ENCODE measurements around the gene UNC45A.
A peak's percentile ranks its signal among the peaks of the same experiment; 100 is the strongest.

Gene UNC45A, protein sequence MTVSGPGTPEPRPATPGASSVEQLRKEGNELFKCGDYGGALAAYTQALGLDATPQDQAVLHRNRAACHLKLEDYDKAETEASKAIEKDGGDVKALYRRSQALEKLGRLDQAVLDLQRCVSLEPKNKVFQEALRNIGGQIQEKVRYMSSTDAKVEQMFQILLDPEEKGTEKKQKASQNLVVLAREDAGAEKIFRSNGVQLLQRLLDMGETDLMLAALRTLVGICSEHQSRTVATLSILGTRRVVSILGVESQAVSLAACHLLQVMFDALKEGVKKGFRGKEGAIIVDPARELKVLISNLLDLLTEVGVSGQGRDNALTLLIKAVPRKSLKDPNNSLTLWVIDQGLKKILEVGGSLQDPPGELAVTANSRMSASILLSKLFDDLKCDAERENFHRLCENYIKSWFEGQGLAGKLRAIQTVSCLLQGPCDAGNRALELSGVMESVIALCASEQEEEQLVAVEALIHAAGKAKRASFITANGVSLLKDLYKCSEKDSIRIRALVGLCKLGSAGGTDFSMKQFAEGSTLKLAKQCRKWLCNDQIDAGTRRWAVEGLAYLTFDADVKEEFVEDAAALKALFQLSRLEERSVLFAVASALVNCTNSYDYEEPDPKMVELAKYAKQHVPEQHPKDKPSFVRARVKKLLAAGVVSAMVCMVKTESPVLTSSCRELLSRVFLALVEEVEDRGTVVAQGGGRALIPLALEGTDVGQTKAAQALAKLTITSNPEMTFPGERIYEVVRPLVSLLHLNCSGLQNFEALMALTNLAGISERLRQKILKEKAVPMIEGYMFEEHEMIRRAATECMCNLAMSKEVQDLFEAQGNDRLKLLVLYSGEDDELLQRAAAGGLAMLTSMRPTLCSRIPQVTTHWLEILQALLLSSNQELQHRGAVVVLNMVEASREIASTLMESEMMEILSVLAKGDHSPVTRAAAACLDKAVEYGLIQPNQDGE

DNA sequence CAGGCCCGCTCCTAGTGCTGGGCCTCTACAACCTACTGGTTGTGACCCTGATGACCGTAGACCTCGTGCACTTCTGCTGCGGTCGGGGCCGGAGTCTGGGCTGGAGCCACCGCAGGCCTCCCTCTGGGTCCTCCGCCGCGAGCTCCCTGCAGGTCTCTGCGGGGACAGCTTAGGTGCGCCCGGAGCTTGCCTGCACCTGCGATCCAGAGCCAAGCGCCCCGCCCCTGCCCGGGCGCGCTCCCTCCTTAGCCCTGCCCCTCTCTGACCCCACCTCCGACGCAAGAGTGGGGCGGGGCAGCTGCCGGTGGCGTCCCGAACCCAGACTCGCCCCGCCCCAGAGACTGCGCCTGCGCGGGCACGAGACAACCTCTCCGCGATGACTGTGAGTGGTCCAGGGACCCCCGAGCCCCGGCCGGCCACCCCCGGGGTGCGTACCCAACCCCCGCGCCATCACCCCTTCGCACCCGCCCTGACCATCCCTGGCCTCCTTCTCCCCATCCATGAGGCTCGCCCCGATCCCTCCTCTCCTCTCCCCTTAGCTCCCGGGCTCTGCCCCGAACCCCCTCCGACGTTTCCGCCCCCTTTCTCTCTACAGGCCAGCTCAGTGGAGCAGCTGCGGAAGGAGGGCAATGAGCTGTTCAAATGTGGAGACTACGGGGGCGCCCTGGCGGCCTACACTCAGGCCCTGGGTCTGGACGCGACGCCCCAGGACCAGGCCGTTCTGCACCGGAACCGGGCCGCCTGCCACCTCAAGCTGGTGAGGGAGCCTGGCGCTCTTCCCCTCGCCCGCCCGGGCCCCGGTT, at the start of gene UNC45A:
Gene UNC45A, plus strand, starts transcription at position 337 of the 803 bp plus-strand sequence. Its CDS starts 40 bp downstream, at position 377.
- no peaks in the 10 kb centered on the region for H3K9me3 ChIP-seq (ENCODE audit: control insufficient read depth in 2 of 2, low read length in 2 of 2)
- H3K4me1 ChIP-seq (ENCODE audit: control insufficient read depth, insufficient read depth, low read length) = peaks cover 50% of the 10 kb centered on the region
- peak within 1 kb of the TSS; percentile 79 to 86 for H3K9ac ChIP-seq (ENCODE audit: low read length in 2 of 2)
- peaks cover 11 to 14% of the 10 kb centered on the region in 2 donors for H3K36me3 ChIP-seq (ENCODE audit: control insufficient read depth in 2 of 2, insufficient read depth in 2 of 2, low read length in 2 of 2)
- H3K4me3 ChIP-seq (ENCODE audit: low read length in 2 of 2) = peak within 1 kb of the TSS; percentile 65 to 85
- no peaks in the 10 kb centered on the region for H3K27me3 ChIP-seq (ENCODE audit: control insufficient read depth in 1 of 2, insufficient read depth in 2 of 2, low read length in 2 of 2)
- H3K27ac ChIP-seq (ENCODE audit: low read length) = peak within 1 kb of the TSS; percentile 55

DNA sequence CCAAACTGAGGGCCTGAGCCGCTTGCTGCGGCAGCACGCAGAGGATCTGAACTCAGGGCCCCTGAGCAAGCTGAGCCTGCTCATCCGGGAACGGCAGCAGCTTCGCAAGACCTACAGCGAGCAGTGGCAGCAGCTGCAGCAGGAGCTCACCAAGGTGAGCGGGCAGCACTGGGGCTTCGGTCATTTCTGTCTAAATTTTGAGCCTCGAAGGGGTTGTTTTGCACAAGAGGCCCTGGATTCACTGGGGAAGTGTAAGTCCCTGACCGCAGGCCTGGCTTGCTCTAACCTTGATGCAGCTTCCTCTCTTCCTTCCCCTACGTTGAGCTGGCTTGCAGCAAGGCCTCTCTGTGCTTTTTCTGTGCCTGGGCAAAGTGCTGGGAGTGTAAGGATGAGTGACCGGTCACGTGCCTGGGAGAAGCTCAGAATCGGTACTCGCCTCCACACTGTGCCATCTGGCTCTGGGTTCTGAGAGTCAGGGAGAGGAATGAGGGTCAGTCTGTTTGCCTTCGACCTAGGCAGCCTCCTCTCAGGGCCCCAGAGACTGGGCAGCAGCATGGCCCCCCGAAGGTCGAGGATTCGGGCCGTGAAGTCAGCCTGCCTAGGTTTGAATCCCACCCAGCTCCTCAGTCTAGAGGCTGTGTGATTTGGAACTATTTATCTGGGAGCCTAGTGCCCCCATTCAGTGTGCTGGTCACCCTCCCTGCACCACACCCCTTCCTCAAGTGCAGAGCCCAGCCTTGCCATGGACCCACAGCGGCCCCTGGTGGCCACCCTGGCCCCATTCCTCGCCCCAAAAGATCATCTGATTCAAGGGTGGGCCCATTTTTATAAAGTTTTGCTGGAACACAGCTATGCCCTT, 49.4 kb upstream of the UNC45A start:
- Histone ChIP-seq H3K36me3 (ENCODE audit: control insufficient read depth in 2 of 2, insufficient read depth in 2 of 2, low read length in 2 of 2) (peaks cover 7 to 27% of the 10 kb centered on the region in 2 donors), H3K9me3 (ENCODE audit: control insufficient read depth in 2 of 2, low read length in 2 of 2) (no peaks in the 10 kb centered on the region), H3K27ac (ENCODE audit: low read length) (peak overlapping the region; percentile 90), H3K27me3 (ENCODE audit: control insufficient read depth in 1 of 2, insufficient read depth in 2 of 2, low read length in 2 of 2) (no peaks in the 10 kb centered on the region), H3K4me3 (ENCODE audit: low read length in 2 of 2) (peak overlapping the region; percentile 47 to 73), H3K4me1 (ENCODE audit: control insufficient read depth, insufficient read depth, low read length) (peaks cover 40% of the 10 kb centered on the region), H3K9ac (ENCODE audit: low read length in 2 of 2) (peak overlapping the region; percentile 73 to 87)

DNA sequence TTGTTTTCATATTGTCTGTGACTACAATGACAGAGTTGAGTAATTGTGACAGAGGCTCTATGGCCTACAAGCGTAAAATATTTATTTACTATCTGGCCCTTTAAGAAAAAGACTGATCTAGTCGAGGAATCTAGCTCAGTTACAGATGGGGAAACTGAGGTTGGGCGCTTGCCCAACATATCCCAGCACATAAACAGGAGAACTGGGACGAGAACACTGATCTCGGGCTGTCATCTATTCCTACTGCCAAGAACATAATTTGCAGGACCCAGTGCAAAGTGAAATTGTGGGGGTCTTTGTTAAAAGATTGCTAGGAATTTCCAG, 48.8 kb upstream of the UNC45A start:
- no peak overlapping the region for H3K9ac ChIP-seq (ENCODE audit: low read length in 2 of 2)
- H3K9me3 ChIP-seq (ENCODE audit: control insufficient read depth in 2 of 2, low read length in 2 of 2) = no peaks in the 10 kb centered on the region
- no peaks in the 10 kb centered on the region for H3K27me3 ChIP-seq (ENCODE audit: control insufficient read depth in 1 of 2, insufficient read depth in 2 of 2, low read length in 2 of 2)
- peaks cover 4 to 28% of the 10 kb centered on the region in 2 donors for H3K36me3 ChIP-seq (ENCODE audit: control insufficient read depth in 2 of 2, insufficient read depth in 2 of 2, low read length in 2 of 2)
- H3K4me3 ChIP-seq (ENCODE audit: low read length in 2 of 2) = peak overlapping the region in 1 of 2 donors; percentile 73
- peaks cover 40% of the 10 kb centered on the region for H3K4me1 ChIP-seq (ENCODE audit: control insufficient read depth, insufficient read depth, low read length)
- H3K27ac ChIP-seq (ENCODE audit: low read length) = peak overlapping the region; percentile 90

DNA sequence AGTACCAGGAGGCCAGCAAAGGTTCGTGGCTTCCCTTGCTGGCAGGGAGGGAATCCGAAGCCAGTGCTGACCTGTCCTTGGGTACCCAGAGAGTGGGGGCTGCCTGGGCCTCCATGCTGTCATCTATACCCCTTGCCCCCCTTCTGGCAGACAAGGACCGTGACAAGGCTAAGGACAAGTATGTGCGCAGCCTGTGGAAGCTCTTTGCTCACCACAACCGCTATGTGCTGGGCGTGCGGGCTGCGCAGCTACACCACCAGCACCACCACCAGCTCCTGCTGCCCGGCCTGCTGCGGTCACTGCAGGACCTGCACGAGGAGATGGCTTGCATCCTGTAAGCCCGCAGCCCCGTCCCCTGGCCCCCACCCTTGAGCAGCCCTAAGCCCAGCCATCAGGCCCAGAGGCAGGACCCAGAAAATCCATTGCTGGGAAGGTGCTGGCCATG, 48.0 kb upstream of the UNC45A start:
- Histone ChIP-seq H3K4me3 (ENCODE audit: low read length in 2 of 2) (no peak overlapping the region), H3K9me3 (ENCODE audit: control insufficient read depth in 2 of 2, low read length in 2 of 2) (no peaks in the 10 kb centered on the region), H3K27ac (ENCODE audit: low read length) (no peak overlapping the region), H3K4me1 (ENCODE audit: control insufficient read depth, insufficient read depth, low read length) (peaks cover 40% of the 10 kb centered on the region), H3K9ac (ENCODE audit: low read length in 2 of 2) (no peak overlapping the region), H3K36me3 (ENCODE audit: control insufficient read depth in 2 of 2, insufficient read depth in 2 of 2, low read length in 2 of 2) (peaks cover 10 to 31% of the 10 kb centered on the region in 2 donors), H3K27me3 (ENCODE audit: control insufficient read depth in 1 of 2, insufficient read depth in 2 of 2, low read length in 2 of 2) (no peaks in the 10 kb centered on the region)

DNA sequence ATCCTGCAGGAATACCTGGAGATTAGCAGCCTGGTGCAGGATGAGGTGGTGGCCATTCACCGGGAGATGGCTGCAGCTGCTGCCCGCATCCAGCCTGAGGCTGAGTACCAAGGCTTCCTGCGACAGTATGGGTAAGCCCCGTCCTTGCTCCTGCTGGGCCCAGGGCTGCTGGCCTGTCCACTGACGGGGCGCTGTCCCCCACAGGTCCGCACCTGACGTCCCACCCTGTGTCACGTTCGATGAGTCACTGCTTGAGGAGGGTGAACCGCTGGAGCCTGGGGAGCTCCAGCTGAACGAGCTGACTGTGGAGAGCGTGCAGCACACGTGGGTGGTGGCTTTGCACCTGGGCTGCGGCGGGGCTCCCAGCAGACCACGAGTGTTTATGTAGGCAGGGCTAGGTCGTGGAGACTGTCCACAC, 45.8 kb upstream of the UNC45A start:
- H3K4me3 ChIP-seq (ENCODE audit: low read length in 2 of 2) = no peak overlapping the region
- peaks cover 19 to 49% of the 10 kb centered on the region in 2 donors for H3K36me3 ChIP-seq (ENCODE audit: control insufficient read depth in 2 of 2, insufficient read depth in 2 of 2, low read length in 2 of 2)
- H3K9ac ChIP-seq (ENCODE audit: low read length in 2 of 2) = no peak overlapping the region
- H3K27me3 ChIP-seq (ENCODE audit: control insufficient read depth in 1 of 2, insufficient read depth in 2 of 2, low read length in 2 of 2) = no peaks in the 10 kb centered on the region
- H3K9me3 ChIP-seq (ENCODE audit: control insufficient read depth in 2 of 2, low read length in 2 of 2) = no peaks in the 10 kb centered on the region
- peaks cover 23% of the 10 kb centered on the region for H3K4me1 ChIP-seq (ENCODE audit: control insufficient read depth, insufficient read depth, low read length)
- H3K27ac ChIP-seq (ENCODE audit: low read length) = no peak overlapping the region

DNA sequence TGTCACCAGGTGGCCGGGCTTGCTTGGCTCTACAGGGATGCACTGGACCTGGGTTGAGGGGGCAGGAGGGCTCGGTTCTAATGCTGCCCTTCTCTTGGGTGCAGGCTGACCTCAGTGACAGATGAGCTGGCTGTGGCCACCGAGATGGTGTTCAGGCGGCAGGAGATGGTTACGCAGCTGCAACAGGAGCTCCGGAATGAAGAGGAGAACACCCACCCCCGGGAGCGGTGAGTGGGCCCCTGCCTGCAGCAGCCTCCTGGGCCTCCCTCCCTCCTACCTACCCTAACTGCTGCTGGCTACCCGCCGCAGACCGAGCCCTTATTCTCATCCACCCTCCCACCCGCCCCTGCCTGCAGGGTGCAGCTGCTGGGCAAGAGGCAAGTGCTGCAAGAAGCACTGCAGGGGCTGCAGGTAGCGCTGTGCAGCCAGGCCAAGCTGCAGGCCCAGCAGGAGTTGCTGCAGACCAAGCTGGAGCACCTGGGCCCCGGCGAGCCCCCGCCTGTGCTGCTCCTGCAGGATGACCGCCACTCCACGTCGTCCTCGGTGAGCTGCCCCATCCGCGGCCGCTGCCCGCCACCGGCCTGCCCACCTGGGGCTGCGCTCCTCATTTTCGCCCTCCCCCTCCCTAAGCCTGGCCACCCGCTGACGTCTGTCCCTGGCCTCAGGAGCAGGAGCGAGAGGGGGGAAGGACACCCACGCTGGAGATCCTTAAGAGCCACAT, 45.2 kb upstream of the UNC45A start:
- no peak overlapping the region for H3K27ac ChIP-seq (ENCODE audit: low read length)
- H3K4me3 ChIP-seq (ENCODE audit: low read length in 2 of 2) = no peak overlapping the region
- peaks cover 18% of the 10 kb centered on the region for H3K4me1 ChIP-seq (ENCODE audit: control insufficient read depth, insufficient read depth, low read length)
- H3K9me3 ChIP-seq (ENCODE audit: control insufficient read depth in 2 of 2, low read length in 2 of 2) = no peaks in the 10 kb centered on the region
- H3K27me3 ChIP-seq (ENCODE audit: control insufficient read depth in 1 of 2, insufficient read depth in 2 of 2, low read length in 2 of 2) = no peaks in the 10 kb centered on the region
- peaks cover 19 to 49% of the 10 kb centered on the region in 2 donors for H3K36me3 ChIP-seq (ENCODE audit: control insufficient read depth in 2 of 2, insufficient read depth in 2 of 2, low read length in 2 of 2)
- H3K9ac ChIP-seq (ENCODE audit: low read length in 2 of 2) = no peak overlapping the region

DNA sequence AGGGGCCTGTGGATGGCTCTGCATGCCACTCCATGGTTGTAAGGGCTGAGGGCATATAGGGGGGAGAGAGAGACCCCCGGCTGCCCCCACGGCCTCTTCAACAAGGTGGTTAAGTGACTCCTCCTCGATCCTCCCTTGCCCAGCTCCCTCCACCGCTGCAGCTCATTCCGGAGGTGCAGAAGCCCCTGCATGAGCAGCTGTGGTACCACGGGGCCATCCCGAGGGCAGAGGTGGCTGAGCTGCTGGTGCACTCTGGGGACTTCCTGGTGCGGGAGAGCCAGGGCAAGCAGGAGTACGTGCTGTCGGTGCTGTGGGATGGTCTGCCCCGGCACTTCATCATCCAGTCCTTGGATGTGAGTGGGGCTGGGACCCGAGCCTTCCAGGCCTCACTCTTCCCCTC, 44.2 kb upstream of the UNC45A start:
- Histone ChIP-seq H3K9ac (ENCODE audit: low read length in 2 of 2) (no peak overlapping the region), H3K9me3 (ENCODE audit: control insufficient read depth in 2 of 2, low read length in 2 of 2) (no peaks in the 10 kb centered on the region), H3K27me3 (ENCODE audit: control insufficient read depth in 1 of 2, insufficient read depth in 2 of 2, low read length in 2 of 2) (no peaks in the 10 kb centered on the region), H3K27ac (ENCODE audit: low read length) (no peak overlapping the region), H3K36me3 (ENCODE audit: control insufficient read depth in 2 of 2, insufficient read depth in 2 of 2, low read length in 2 of 2) (peaks cover 22 to 58% of the 10 kb centered on the region in 2 donors), H3K4me3 (ENCODE audit: low read length in 2 of 2) (no peak overlapping the region), H3K4me1 (ENCODE audit: control insufficient read depth, insufficient read depth, low read length) (peaks cover 9% of the 10 kb centered on the region)

DNA sequence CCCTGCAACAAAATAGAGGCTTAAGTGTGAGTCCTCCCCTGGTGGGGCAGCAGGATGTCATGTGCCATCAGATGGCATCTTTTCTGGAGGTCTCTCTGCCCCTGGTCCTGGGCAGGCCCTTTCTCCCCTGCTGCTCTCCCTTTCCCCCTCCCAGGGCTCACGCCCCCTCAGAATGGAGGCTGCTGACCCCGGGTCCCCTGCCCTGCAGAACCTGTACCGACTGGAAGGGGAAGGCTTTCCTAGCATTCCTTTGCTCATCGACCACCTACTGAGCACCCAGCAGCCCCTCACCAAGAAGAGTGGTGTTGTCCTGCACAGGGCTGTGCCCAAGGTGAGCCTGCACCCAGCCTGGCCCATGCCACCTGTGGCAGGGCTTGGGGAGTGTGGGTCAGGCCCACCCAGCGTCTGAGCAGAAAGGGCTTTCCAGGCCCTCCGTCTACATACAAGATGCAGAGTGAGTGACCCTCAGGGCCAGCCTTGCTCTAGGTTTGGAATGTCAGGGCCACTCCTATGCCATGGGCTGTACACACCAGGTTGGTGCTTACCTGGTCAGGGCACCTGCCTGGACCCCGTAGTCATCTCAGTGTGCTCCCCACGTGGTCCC, 43.6 kb upstream of the UNC45A start:
- Histone ChIP-seq H3K27ac (ENCODE audit: low read length) (no peak overlapping the region), H3K4me1 (ENCODE audit: control insufficient read depth, insufficient read depth, low read length) (peaks cover 3% of the 10 kb centered on the region), H3K9me3 (ENCODE audit: control insufficient read depth in 2 of 2, low read length in 2 of 2) (no peaks in the 10 kb centered on the region), H3K4me3 (ENCODE audit: low read length in 2 of 2) (no peak overlapping the region), H3K27me3 (ENCODE audit: control insufficient read depth in 1 of 2, insufficient read depth in 2 of 2, low read length in 2 of 2) (no peaks in the 10 kb centered on the region), H3K9ac (ENCODE audit: low read length in 2 of 2) (no peak overlapping the region), H3K36me3 (ENCODE audit: control insufficient read depth in 2 of 2, insufficient read depth in 2 of 2, low read length in 2 of 2) (peaks cover 24 to 59% of the 10 kb centered on the region in 2 donors)

DNA sequence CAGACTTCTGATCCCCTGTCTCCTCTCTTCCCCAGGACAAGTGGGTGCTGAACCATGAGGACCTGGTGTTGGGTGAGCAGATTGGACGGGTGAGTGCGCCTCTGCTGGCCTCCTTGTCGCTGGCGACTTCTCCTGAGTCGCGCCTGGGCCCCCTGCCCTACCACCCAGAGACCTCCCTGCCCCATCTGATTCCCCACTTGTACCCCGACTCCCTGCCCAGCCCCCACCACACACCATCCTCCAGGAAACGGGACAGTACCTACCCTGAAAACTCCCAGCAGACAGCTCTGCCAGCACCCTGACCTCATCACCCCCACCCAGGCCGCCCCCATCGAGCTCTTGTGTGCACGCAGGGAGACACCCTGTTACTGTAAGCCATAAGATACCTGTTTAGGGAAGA, 43.1 kb upstream of the UNC45A start:
- no peaks in the 10 kb centered on the region for H3K27me3 ChIP-seq (ENCODE audit: control insufficient read depth in 1 of 2, insufficient read depth in 2 of 2, low read length in 2 of 2)
- H3K36me3 ChIP-seq (ENCODE audit: control insufficient read depth in 2 of 2, insufficient read depth in 2 of 2, low read length in 2 of 2) = peaks cover 24 to 59% of the 10 kb centered on the region in 2 donors
- no peak overlapping the region for H3K27ac ChIP-seq (ENCODE audit: low read length)
- no peak overlapping the region for H3K4me3 ChIP-seq (ENCODE audit: low read length in 2 of 2)
- H3K9me3 ChIP-seq (ENCODE audit: control insufficient read depth in 2 of 2, low read length in 2 of 2) = no peaks in the 10 kb centered on the region
- peaks cover under 1% of the 10 kb centered on the region for H3K4me1 ChIP-seq (ENCODE audit: control insufficient read depth, insufficient read depth, low read length)
- H3K9ac ChIP-seq (ENCODE audit: low read length in 2 of 2) = no peak overlapping the region

Measured in stomach smooth muscle (tissue), 2 donors.